ENCODE data around the gene ATP5F1D. TPM values are rescaled to one million over a fixed set of nuclear protein-coding genes. Genes with fewer than 3 reads are reported as not detected.

The ATP5F1D gene
- total RNA-seq, 2 donors from 2014 or later = 144 to 159 TPM

DNA sequence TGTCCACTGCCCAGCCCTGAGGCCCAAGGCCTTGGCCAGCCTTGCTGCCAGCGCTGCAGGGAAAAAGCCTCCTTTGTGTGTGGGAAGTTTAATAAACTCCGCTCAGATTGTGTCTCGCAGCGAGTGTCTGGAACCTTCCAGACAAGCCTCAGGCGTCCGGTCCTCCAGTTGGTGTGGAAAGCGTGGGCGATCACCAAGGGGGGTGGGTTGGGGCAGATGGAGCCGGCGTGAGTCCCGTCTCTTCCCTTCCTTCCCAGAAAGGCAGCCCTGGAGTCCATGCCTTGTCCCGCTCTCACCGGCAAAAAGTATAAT is 31.4 kb upstream of the ATP5F1D start:
- Mint-ChIP-seq H3K4me1 (peaks cover 9% of the 10 kb centered on the region), H3K9me3 (no peaks in the 10 kb centered on the region), H3K36me3 (ENCODE audit: low read depth) (peaks cover 26% of the 10 kb centered on the region), H3K27me3 (ENCODE audit: insufficient read depth) (no peaks in the 10 kb centered on the region), H3K27ac (peak overlapping the region; percentile 39), H3K4me3 (no peak overlapping the region)
- TF ChIP-seq CTCF (conservative IDR thresholded peaks at IDR 0.05) = no peak
- H3K27ac ChIP-seq (ENCODE audit: low read depth, low read length) = peak overlapping the region; percentile 37
- 95 to 96% methylated on average over 5 to 13 of the region's 13 CpGs for WGBS, 2 experiments (ENCODE audit: insufficient coverage in 1 of 2, insufficient read length in 1 of 2)
- H3K36me3 ChIP-seq (ENCODE audit: control insufficient read depth, insufficient read depth, low read length) = peaks cover 24% of the 10 kb centered on the region
- H3K9me3 ChIP-seq (ENCODE audit: control insufficient read depth, low read length) = no peaks in the 10 kb centered on the region
- no peak overlapping the region for H3K4me3 ChIP-seq (ENCODE audit: low read length)
- H3K27me3 ChIP-seq (ENCODE audit: control insufficient read depth, insufficient read depth, low read length, poor library complexity, severe bottlenecking) = no peaks in the 10 kb centered on the region
- H3K4me1 ChIP-seq (ENCODE audit: control insufficient read depth, insufficient read depth, low read length) = no peaks in the 10 kb centered on the region
- no peak overlapping the region for H3K9ac ChIP-seq (ENCODE audit: extremely low read depth, low read length, poor library complexity, severe bottlenecking)
- DNase-seq = no peak

GRCh38 chr19:1211494-1212234 is 29.9 kb upstream of the ATP5F1D start:
- DNase-seq = peak; percentile 83
- H3K4me1 ChIP-seq (ENCODE audit: control insufficient read depth, insufficient read depth, low read length) = no peaks in the 10 kb centered on the region
- H3K9me3 Mint-ChIP-seq = no peaks in the 10 kb centered on the region
- H3K27ac ChIP-seq (ENCODE audit: low read depth, low read length) = no peak overlapping the region
- peaks cover 9% of the 10 kb centered on the region for H3K4me1 Mint-ChIP-seq
- no peak for TF ChIP-seq CTCF (conservative IDR thresholded peaks at IDR 0.05)
- H3K36me3 Mint-ChIP-seq (ENCODE audit: low read depth) = peaks cover 26% of the 10 kb centered on the region
- no peak overlapping the region for H3K4me3 ChIP-seq (ENCODE audit: low read length)
- H3K9ac ChIP-seq (ENCODE audit: extremely low read depth, low read length, poor library complexity, severe bottlenecking) = no peak overlapping the region
- H3K27me3 Mint-ChIP-seq (ENCODE audit: insufficient read depth) = no peaks in the 10 kb centered on the region
- no peaks in the 10 kb centered on the region for H3K9me3 ChIP-seq (ENCODE audit: control insufficient read depth, low read length)
- 95 to 96% methylated on average over 27 to 33 of the region's 33 CpGs for WGBS, 2 experiments (ENCODE audit: insufficient coverage in 1 of 2, insufficient read length in 1 of 2)
- no peak overlapping the region for H3K4me3 Mint-ChIP-seq
- peaks cover 24% of the 10 kb centered on the region for H3K36me3 ChIP-seq (ENCODE audit: control insufficient read depth, insufficient read depth, low read length)
- H3K27me3 ChIP-seq (ENCODE audit: control insufficient read depth, insufficient read depth, low read length, poor library complexity, severe bottlenecking) = no peaks in the 10 kb centered on the region
- H3K27ac Mint-ChIP-seq = peak overlapping the region; percentile 61

GRCh38 chr19:1213391-1214286 is 27.9 kb upstream of the ATP5F1D start:
- no peaks in the 10 kb centered on the region for H3K4me1 ChIP-seq (ENCODE audit: control insufficient read depth, insufficient read depth, low read length)
- Mint-ChIP-seq H3K27ac (peak overlapping the region; percentile 85), H3K4me3 (no peak overlapping the region), H3K9me3 (no peaks in the 10 kb centered on the region), H3K4me1 (peaks cover 10% of the 10 kb centered on the region), H3K27me3 (ENCODE audit: insufficient read depth) (no peaks in the 10 kb centered on the region), H3K36me3 (ENCODE audit: low read depth) (peaks cover 26% of the 10 kb centered on the region)
- no peaks in the 10 kb centered on the region for H3K9me3 ChIP-seq (ENCODE audit: control insufficient read depth, low read length)
- TF ChIP-seq CTCF (conservative IDR thresholded peaks at IDR 0.05) = no peak
- peaks cover 24% of the 10 kb centered on the region for H3K36me3 ChIP-seq (ENCODE audit: control insufficient read depth, insufficient read depth, low read length)
- no peak overlapping the region for H3K9ac ChIP-seq (ENCODE audit: extremely low read depth, low read length, poor library complexity, severe bottlenecking)
- 94 to 95% methylated on average over 35 to 39 of the region's 39 CpGs for WGBS, 2 experiments (ENCODE audit: insufficient coverage in 1 of 2, insufficient read length in 1 of 2)
- H3K27ac ChIP-seq (ENCODE audit: low read depth, low read length) = no peak overlapping the region
- no peak overlapping the region for H3K4me3 ChIP-seq (ENCODE audit: low read length)
- no peaks in the 10 kb centered on the region for H3K27me3 ChIP-seq (ENCODE audit: control insufficient read depth, insufficient read depth, low read length, poor library complexity, severe bottlenecking)
- no peak for DNase-seq

All from endodermal cell (in vitro differentiated cells).